Neuronal stem cell (in vitro differentiated cells): ENCODE data around the gene GP1BA. TPM values are rescaled to one million over a fixed set of nuclear protein-coding genes. Genes with fewer than 3 reads are reported as not detected.

Source experiments
- DNase-seq: peaks from one replicate; pipeline ENCODE4 v3.0.0-alpha.2; 2013; ENCODE audit warnings: low spot score
- H2AFZ ChIP-seq: one replicate; pipeline ENCODE4 v1.6.1; 2013; ENCODE audit warnings: mild to moderate bottlenecking, low read length, inconsistent platforms
- H2AK5ac ChIP-seq: 2 replicates; pipeline ENCODE4 v1.6.1; 2013; ENCODE audit warnings: low read depth, mild to moderate bottlenecking, inconsistent platforms, low read length, moderate library complexity, mixed read lengths
- H2BK120ac ChIP-seq: 2 replicates; pipeline ENCODE4 v1.6.1; 2013; ENCODE audit warnings: low read depth, mild to moderate bottlenecking, inconsistent platforms, low read length, moderate library complexity, mixed read lengths
- H2BK12ac ChIP-seq: one replicate; pipeline ENCODE4 v1.6.1; 2013; ENCODE audit warnings: low read length, inconsistent platforms
- H2BK15ac ChIP-seq: 2 replicates; pipeline ENCODE4 v1.6.1; 2013; ENCODE audit warnings: mild to moderate bottlenecking, low read length, inconsistent platforms, mixed read lengths
- H2BK5ac ChIP-seq: one replicate; pipeline ENCODE4 v1.6.1; 2013; ENCODE audit warnings: inconsistent platforms, mild to moderate bottlenecking, low read length, moderate library complexity
- H3K14ac ChIP-seq: one replicate; pipeline ENCODE4 v1.6.1; 2013; ENCODE audit warnings: low read length, inconsistent platforms
- H3K18ac ChIP-seq: 2 replicates; pipeline ENCODE4 v1.6.1; 2013; ENCODE audit warnings: low read length, inconsistent platforms
- H3K23ac ChIP-seq: 2 replicates; pipeline ENCODE4 v1.6.1; 2013; ENCODE audit warnings: low read depth, mild to moderate bottlenecking, mixed read lengths, low read length, inconsistent platforms; ENCODE audit not compliant: poor library complexity
- H3K27ac ChIP-seq: replicated peaks from 3 replicates; pipeline ENCODE4 v1.5.1; 2013; ENCODE audit warnings: low read length, inconsistent platforms
- H3K27me3 ChIP-seq, 3 experiments: 2 replicates each; pipeline ENCODE4 v1.6.1; 2013; ENCODE audit warnings: low read length in 3 of 3, mild to moderate bottlenecking in 2 of 3, inconsistent platforms in 1 of 3, low read depth in 1 of 3, mixed read lengths in 1 of 3, moderate library complexity in 1 of 3; ENCODE audit not compliant: control insufficient read depth in 3 of 3, insufficient read depth in 3 of 3
- H3K36me3 ChIP-seq, 2 donors: replicated peaks in 1 of 2; 2 replicates each; pipeline ENCODE4 v1.6.1; 2013; ENCODE audit warnings: low read length in 2 of 2; ENCODE audit not compliant: control insufficient read depth in 2 of 2, insufficient read depth in 2 of 2
- H3K4ac ChIP-seq: 2 replicates; pipeline ENCODE4 v1.6.1; 2013; ENCODE audit warnings: inconsistent platforms, mild to moderate bottlenecking, low read length, moderate library complexity
- H3K4me1 ChIP-seq, 2 donors: 1 replicate in 1 of 2; 2 replicates in 1 of 2; pipeline ENCODE4 v1.6.1; 2013; ENCODE audit warnings: low read length in 2 of 2, low read depth in 1 of 2; ENCODE audit not compliant: control insufficient read depth in 2 of 2, insufficient read depth in 1 of 2
- H3K4me2 ChIP-seq: one replicate; pipeline ENCODE4 v1.6.1; 2013; ENCODE audit warnings: mild to moderate bottlenecking, low read length, inconsistent platforms; ENCODE audit not compliant: insufficient read depth, poor library complexity, severe bottlenecking
- H3K4me3 ChIP-seq, 2 donors: 2 replicates each; pipeline ENCODE4 v1.5.1; 2013; ENCODE audit warnings: low read length in 2 of 2, mild to moderate bottlenecking in 2 of 2, inconsistent platforms in 1 of 2, moderate library complexity in 1 of 2
- H3K79me1 ChIP-seq: one replicate; pipeline ENCODE4 v1.6.1; 2013; ENCODE audit warnings: low read depth, mild to moderate bottlenecking, inconsistent platforms, low read length, moderate library complexity
- H3K9ac ChIP-seq: one replicate; pipeline ENCODE4 v1.6.1; 2013; ENCODE audit warnings: mild to moderate bottlenecking, low read depth, low read length, inconsistent platforms; ENCODE audit not compliant: poor library complexity
- H3K9me3 ChIP-seq, 2 donors: replicated peaks in 1 of 2; 2 replicates each; pipeline versions ENCODE3 to v1.6.1; 2013; ENCODE audit warnings: low read length in 2 of 2, mild to moderate bottlenecking in 2 of 2, inconsistent platforms in 1 of 2, low read depth in 1 of 2, mixed read lengths in 1 of 2, moderate library complexity in 1 of 2; ENCODE audit not compliant: control insufficient read depth in 2 of 2, insufficient read depth in 1 of 2
- H4K8ac ChIP-seq: one replicate; pipeline ENCODE4 v1.6.1; 2013; ENCODE audit warnings: low read depth, mild to moderate bottlenecking, inconsistent platforms, low read length, moderate library complexity
- H4K91ac ChIP-seq: one replicate; pipeline ENCODE4 v1.6.1; 2013; ENCODE audit warnings: low read length, low read depth, mild to moderate bottlenecking, inconsistent platforms; ENCODE audit not compliant: poor library complexity
- WGBS, 2 donors: extraction: QIAGEN DNeasy Blood & Tissue Kit; methylation state at CpG; one replicate each; pipeline ENCODE4 v1.1.7; 2013; ENCODE audit warnings: missing lambda C conversion rate in 2 of 2, mixed read lengths in 1 of 2; ENCODE audit not compliant: insufficient read length in 2 of 2, insufficient replicate concordance in 1 of 2; ENCODE audit errors: extremely low coverage in 2 of 2; 5-methylcytosine and 5-hydroxymethylcytosine counted together
- polyA plus RNA-seq, 2 experiments: library from polyadenylated mRNA; stranded (reverse); fragments of 200-250 nt; gene quantifications; one replicate each; pipeline ENCODE4 v1.2.3, GENCODE V29; 2013

Gene GP1BA
- polyA plus RNA-seq (2013, experiment 1 of 2), result not detected
- polyA plus RNA-seq (2013, experiment 2 of 2), result not detected

GRCh38 chr17:4931963-4932362 lies at the start of gene GP1BA:
TSS of gene GP1BA (plus strand) at chr17:4932277. CDS start at chr17:4932605, 328 bp downstream.
- Histone ChIP-seq H2AK5ac (no peak within 1 kb of the TSS), H3K27ac (no peak within 1 kb of the TSS), H2BK120ac (no peak within 1 kb of the TSS), H3K27me3 (no peaks in the 10 kb centered on the region), H3K4me1 (peaks cover 0 to 2% of the 10 kb centered on the region in 2 donors), H3K9ac (peak within 1 kb of the TSS; percentile 78), H2BK5ac (peak within 1 kb of the TSS; percentile 22), H3K18ac (peak within 1 kb of the TSS; percentile 17), H4K8ac (no peak within 1 kb of the TSS), H3K14ac (no peak within 1 kb of the TSS), H4K91ac (no peak within 1 kb of the TSS), H3K4ac (no peak within 1 kb of the TSS), H3K4me3 (no peak within 1 kb of the TSS), H3K9me3 (no peaks in the 10 kb centered on the region), H3K23ac (no peak within 1 kb of the TSS), H3K79me1 (no peaks in the 10 kb centered on the region), H2BK12ac (no peak within 1 kb of the TSS), H3K36me3 (peaks cover 5 to 16% of the 10 kb centered on the region in 2 donors), H2BK15ac (no peak within 1 kb of the TSS), H2AFZ (no peak within 1 kb of the TSS), H3K4me2 (no peak within 1 kb of the TSS)
- WGBS, 2 donors, result no CpG with 5 or more reads among the region's 14 CpGs
- no peak for DNase-seq

DNA sequence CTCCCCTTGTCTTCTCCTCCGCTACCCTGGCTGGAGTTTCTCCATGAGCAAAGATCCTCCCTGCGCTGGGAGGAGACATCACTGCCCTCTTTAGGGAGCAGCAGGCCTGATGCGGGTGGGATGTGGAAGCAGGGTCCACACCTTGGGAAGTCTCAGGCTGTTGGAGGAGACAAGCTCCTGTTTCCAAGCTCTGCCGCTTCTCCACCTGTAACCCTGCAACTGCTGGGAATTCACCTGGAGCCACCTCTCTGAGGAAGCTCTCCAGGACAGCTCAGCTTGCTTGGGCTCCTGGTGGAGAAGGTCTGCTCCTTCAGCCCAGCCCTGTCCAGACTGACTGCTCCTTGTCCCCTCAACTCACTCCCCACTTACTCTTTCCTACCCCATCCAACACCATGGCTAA lies 47.6 kb upstream of the GP1BA start:
- Histone ChIP-seq H2AFZ (no peak overlapping the region), H3K18ac (no peak overlapping the region), H3K23ac (no peak overlapping the region), H3K4me3 (no peak overlapping the region), H3K14ac (no peak overlapping the region), H3K79me1 (no peaks in the 10 kb centered on the region), H2BK5ac (no peak overlapping the region), H3K9me3 (no peaks in the 10 kb centered on the region), H3K4me2 (no peak overlapping the region), H2BK15ac (no peak overlapping the region), H3K4ac (no peak overlapping the region), H3K27ac (no peak overlapping the region), H3K9ac (no peak overlapping the region), H3K4me1 (no peaks in the 10 kb centered on the region), H4K91ac (no peak overlapping the region), H2AK5ac (no peak overlapping the region), H4K8ac (peak overlapping the region; percentile 82), H3K36me3 (peaks cover 27 to 71% of the 10 kb centered on the region in 2 donors), H2BK120ac (no peak overlapping the region), H3K27me3 (no peaks in the 10 kb centered on the region), H2BK12ac (peak overlapping the region; percentile 7)
- DNase-seq, result no peak
- no CpG with 5 or more reads among the region's 4 CpGs for WGBS, 2 donors

GRCh38 chr17:4886830-4887229 lies 45.2 kb upstream of the GP1BA start:
- Histone ChIP-seq H2BK5ac (no peak overlapping the region), H3K14ac (no peak overlapping the region), H4K91ac (no peak overlapping the region), H3K4me3 (no peak overlapping the region), H3K23ac (no peak overlapping the region), H2BK12ac (no peak overlapping the region), H3K4me2 (no peak overlapping the region), H4K8ac (no peak overlapping the region), H2AFZ (no peak overlapping the region), H3K18ac (no peak overlapping the region), H3K4me1 (no peaks in the 10 kb centered on the region), H3K9ac (no peak overlapping the region), H3K27ac (no peak overlapping the region), H2BK120ac (no peak overlapping the region), H3K36me3 (peaks cover 41 to 75% of the 10 kb centered on the region in 2 donors), H3K9me3 (no peaks in the 10 kb centered on the region), H2BK15ac (no peak overlapping the region), H2AK5ac (no peak overlapping the region), H3K4ac (no peak overlapping the region), H3K79me1 (no peaks in the 10 kb centered on the region), H3K27me3 (no peaks in the 10 kb centered on the region)
- DNase-seq, result no peak
- no CpG with 5 or more reads among the region's 12 CpGs for WGBS, 2 donors

DNA sequence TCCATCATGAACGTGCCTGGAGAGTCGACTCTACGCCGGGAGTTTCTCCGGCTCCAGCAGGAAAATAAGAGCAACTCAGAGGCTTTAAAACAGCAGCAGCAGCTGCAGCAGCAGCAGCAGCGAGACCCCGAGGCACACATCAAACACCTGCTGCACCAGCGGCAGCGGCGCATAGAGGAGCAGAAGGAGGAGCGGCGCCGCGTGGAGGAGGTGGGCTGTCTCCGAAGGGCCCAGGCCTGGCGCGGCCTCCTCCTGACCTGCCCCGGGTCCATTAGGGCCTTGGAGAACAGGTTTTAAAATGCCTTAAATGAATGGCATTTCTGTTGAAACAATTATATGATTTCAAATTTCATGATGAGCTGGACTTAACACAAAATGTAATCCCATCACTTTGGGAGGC lies 44.5 kb upstream of the GP1BA start:
- H3K9me3 ChIP-seq, result no peaks in the 10 kb centered on the region
- H2BK12ac ChIP-seq, result no peak overlapping the region
- no peak for DNase-seq
- no peak overlapping the region for H3K14ac ChIP-seq
- no peak overlapping the region for H2AFZ ChIP-seq
- no peak overlapping the region for H4K8ac ChIP-seq
- no peak overlapping the region for H3K27ac ChIP-seq
- no peak overlapping the region for H3K4ac ChIP-seq
- no peak overlapping the region for H2BK15ac ChIP-seq
- no peaks in the 10 kb centered on the region for H3K27me3 ChIP-seq
- no peak overlapping the region for H3K4me2 ChIP-seq
- WGBS, 2 donors, result no CpG with 5 or more reads among the region's 18 CpGs
- H3K79me1 ChIP-seq, result peaks cover 3% of the 10 kb centered on the region
- H2BK120ac ChIP-seq, result no peak overlapping the region
- H3K9ac ChIP-seq, result no peak overlapping the region
- no peak overlapping the region for H3K23ac ChIP-seq
- H4K91ac ChIP-seq, result no peak overlapping the region
- H2BK5ac ChIP-seq, result no peak overlapping the region
- H3K18ac ChIP-seq, result no peak overlapping the region
- H3K4me1 ChIP-seq, result no peaks in the 10 kb centered on the region
- no peak overlapping the region for H2AK5ac ChIP-seq
- peaks cover 41 to 74% of the 10 kb centered on the region in 2 donors for H3K36me3 ChIP-seq
- H3K4me3 ChIP-seq, result no peak overlapping the region
